ENCODE results near the gene UGT1A10. TPM values are rescaled to one million over a fixed set of nuclear protein-coding genes. Genes with fewer than 3 reads are reported as not detected.

Gene UGT1A10
- total and polyA plus RNA-seq, 5 donors from 2014 or later, result not detected

DNA sequence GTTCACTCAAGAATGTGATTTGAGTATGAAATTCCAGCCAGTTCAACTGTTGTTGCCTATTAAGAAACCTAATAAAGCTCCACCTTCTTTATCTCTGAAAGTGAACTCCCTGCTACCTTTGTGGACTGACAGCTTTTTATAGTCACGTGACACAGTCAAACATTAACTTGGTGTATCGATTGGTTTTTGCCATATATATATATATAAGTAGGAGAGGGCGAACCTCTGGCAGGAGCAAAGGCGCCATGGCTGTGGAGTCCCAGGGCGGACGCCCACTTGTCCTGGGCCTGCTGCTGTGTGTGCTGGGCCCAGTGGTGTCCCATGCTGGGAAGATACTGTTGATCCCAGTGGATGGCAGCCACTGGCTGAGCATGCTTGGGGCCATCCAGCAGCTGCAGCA, 123.8 kb downstream of the UGT1A10 start, which contains the start of gene UGT1A1:
UGT1A1 (plus strand) TSS at position 228 of the 400 bp plus-strand sequence; CDS start at position 246, 18 bp downstream.
- Histone ChIP-seq H3K4me1 (ENCODE audit: control insufficient read depth, insufficient read depth, low read length, poor library complexity, severe bottlenecking) (no peaks in the 10 kb centered on the region), H3K27me3 (ENCODE audit: control insufficient read depth, insufficient read depth, low read length) (peaks cover 11% of the 10 kb centered on the region), H3K27ac (ENCODE audit: insufficient read depth, low read length, poor library complexity, severe bottlenecking) (no peak within 1 kb of the TSS), H3K36me3 (ENCODE audit: control insufficient read depth, insufficient read depth, low read length) (no peaks in the 10 kb centered on the region), H3K4me3 (ENCODE audit: low read depth, low read length) (no peak within 1 kb of the TSS), H3K9me3 (ENCODE audit: control insufficient read depth in 2 of 2, low read length in 2 of 2) (no peaks in the 10 kb centered on the region)
- no peaks in the 10 kb centered on the region for H3K36me3 Mint-ChIP-seq
- H3K27me3 Mint-ChIP-seq, result peaks cover 20% of the 10 kb centered on the region
- H3K9me3 Mint-ChIP-seq, result peaks cover 0 to 2% (median 0%) of the 10 kb centered on the region in 7 donors
- H3K4me1 Mint-ChIP-seq, result no peaks in the 10 kb centered on the region
- H3K4me3 Mint-ChIP-seq, result no peak within 1 kb of the TSS
- ATAC-seq (ENCODE audit: low read depth in 2 of 2), result no peak
- H3K27ac Mint-ChIP-seq, result no peak within 1 kb of the TSS
- DNase-seq, result no peak

DNA sequence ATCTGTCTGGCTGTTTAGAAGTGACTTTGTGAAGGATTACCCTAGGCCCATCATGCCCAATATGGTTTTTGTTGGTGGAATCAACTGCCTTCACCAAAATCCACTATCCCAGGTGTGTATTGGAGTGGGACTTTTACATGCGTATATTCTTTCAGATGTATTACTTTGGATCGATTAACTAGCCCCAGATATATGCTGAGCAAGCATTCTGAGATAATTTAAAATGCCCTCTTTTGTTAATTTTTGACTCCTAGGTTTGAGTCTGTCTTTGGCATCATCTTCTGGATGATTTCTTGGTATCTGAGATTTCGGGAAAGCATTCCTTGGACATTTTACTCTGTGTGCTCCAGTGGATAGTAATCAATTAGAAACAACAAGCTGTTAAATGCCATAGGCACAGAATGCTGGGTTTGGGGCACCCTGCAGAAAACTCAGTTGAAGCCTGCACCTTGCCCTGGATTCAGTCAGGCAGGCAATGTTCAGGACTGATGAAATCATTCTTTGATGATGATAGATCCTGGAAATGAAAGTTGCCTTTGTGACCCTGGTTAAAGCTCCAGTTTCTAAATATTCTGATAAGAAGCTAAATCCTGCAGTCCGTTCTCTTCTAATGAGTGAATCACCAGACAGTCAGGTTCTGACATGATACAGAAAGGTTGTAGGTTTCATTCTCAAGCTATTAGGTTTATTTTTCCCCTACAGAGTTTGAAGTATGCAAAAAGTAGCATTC, 125.0 kb downstream of the UGT1A10 start:
- H3K4me3 Mint-ChIP-seq, result no peak overlapping the region

DNA sequence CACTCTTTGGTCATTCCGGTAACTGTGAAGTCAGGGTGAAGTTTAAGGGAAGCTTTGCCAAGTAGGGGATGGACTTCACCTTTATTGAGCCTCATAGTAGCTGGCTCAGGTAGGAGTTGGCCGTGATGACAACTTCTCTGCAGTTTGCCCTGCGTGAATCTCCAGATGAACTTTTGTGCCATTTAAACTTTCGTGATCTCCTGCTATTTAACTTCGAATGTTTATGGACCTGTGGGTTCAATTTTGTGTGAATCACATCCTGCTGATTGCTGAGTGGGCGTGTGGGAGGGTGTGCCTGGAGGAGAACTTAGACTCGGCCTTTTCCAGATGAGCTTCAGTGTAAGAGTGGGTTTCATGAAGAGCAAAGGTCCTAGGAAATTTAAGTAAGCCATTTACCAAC, 128.0 kb downstream of the UGT1A10 start:
- DNase-seq (no peak), ATAC-seq (ENCODE audit: low read depth in 2 of 2) (no peak)
- Histone ChIP-seq H3K36me3 (ENCODE audit: control insufficient read depth, insufficient read depth, low read length) (no peaks in the 10 kb centered on the region), H3K27ac (ENCODE audit: insufficient read depth, low read length, poor library complexity, severe bottlenecking) (no peak overlapping the region), H3K27me3 (ENCODE audit: control insufficient read depth, insufficient read depth, low read length) (peaks cover 11% of the 10 kb centered on the region), H3K4me3 (ENCODE audit: low read depth, low read length) (no peak overlapping the region), H3K9me3 (ENCODE audit: control insufficient read depth in 2 of 2, low read length in 2 of 2) (no peaks in the 10 kb centered on the region), H3K4me1 (ENCODE audit: control insufficient read depth, insufficient read depth, low read length, poor library complexity, severe bottlenecking) (no peaks in the 10 kb centered on the region)
- Mint-ChIP-seq H3K36me3 (no peaks in the 10 kb centered on the region), H3K9me3 (peaks cover 0 to 2% (median 2%) of the 10 kb centered on the region in 7 donors), H3K27me3 (peaks cover 26% of the 10 kb centered on the region), H3K4me3 (no peak overlapping the region), H3K4me1 (no peaks in the 10 kb centered on the region), H3K27ac (no peak overlapping the region)

More for the DNA sequence above, 125.0 kb downstream of the UGT1A10 start:
- Mint-ChIP-seq H3K27ac (no peak overlapping the region), H3K27me3 (peaks cover 25% of the 10 kb centered on the region), H3K4me1 (no peaks in the 10 kb centered on the region), H3K9me3 (peaks cover 0 to 2% (median 2%) of the 10 kb centered on the region in 7 donors), H3K36me3 (no peaks in the 10 kb centered on the region)
- Histone ChIP-seq H3K27ac (ENCODE audit: insufficient read depth, low read length, poor library complexity, severe bottlenecking) (no peak overlapping the region), H3K27me3 (ENCODE audit: control insufficient read depth, insufficient read depth, low read length) (peaks cover 11% of the 10 kb centered on the region), H3K4me3 (ENCODE audit: low read depth, low read length) (no peak overlapping the region), H3K9me3 (ENCODE audit: control insufficient read depth in 2 of 2, low read length in 2 of 2) (no peaks in the 10 kb centered on the region), H3K36me3 (ENCODE audit: control insufficient read depth, insufficient read depth, low read length) (no peaks in the 10 kb centered on the region), H3K4me1 (ENCODE audit: control insufficient read depth, insufficient read depth, low read length, poor library complexity, severe bottlenecking) (no peaks in the 10 kb centered on the region)
- no peak for ATAC-seq (ENCODE audit: low read depth in 2 of 2)
- DNase-seq, result no peak

DNA sequence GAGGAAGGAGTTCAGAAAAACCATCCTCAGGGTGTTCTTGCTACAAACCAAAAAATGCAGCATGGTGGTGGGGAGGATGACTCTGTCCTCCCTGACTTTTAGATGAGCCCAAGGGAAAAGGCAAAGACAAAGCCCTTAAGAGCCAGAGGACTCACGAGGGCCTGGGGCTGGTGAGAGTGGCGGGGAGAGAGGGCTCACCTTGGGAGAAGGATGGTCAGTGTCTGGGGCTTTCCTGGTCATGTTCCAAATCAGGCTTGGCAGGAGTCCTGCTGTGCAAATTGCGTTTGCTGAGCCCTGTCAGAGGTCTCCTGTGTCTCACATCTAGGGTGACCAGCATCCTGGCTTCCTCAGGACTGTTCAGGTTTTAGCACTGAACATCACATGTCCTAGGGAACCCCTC, 128.5 kb downstream of the UGT1A10 start:
- H3K4me1 ChIP-seq (ENCODE audit: control insufficient read depth, insufficient read depth, low read length, poor library complexity, severe bottlenecking), result no peaks in the 10 kb centered on the region
- Mint-ChIP-seq H3K4me1 (no peaks in the 10 kb centered on the region), H3K9me3 (peaks cover 0 to 2% (median 2%) of the 10 kb centered on the region in 7 donors), H3K36me3 (no peaks in the 10 kb centered on the region), H3K27ac (no peak overlapping the region), H3K27me3 (peaks cover 26% of the 10 kb centered on the region), H3K4me3 (no peak overlapping the region)
- no peak overlapping the region for H3K4me3 ChIP-seq (ENCODE audit: low read depth, low read length)
- no peaks in the 10 kb centered on the region for H3K36me3 ChIP-seq (ENCODE audit: control insufficient read depth, insufficient read depth, low read length)
- ATAC-seq (ENCODE audit: low read depth in 2 of 2) (no peak), DNase-seq (no peak)
- peaks cover 13% of the 10 kb centered on the region for H3K27me3 ChIP-seq (ENCODE audit: control insufficient read depth, insufficient read depth, low read length)
- no peak overlapping the region for H3K27ac ChIP-seq (ENCODE audit: insufficient read depth, low read length, poor library complexity, severe bottlenecking)
- H3K9me3 ChIP-seq (ENCODE audit: control insufficient read depth in 2 of 2, low read length in 2 of 2), result no peaks in the 10 kb centered on the region

DNA sequence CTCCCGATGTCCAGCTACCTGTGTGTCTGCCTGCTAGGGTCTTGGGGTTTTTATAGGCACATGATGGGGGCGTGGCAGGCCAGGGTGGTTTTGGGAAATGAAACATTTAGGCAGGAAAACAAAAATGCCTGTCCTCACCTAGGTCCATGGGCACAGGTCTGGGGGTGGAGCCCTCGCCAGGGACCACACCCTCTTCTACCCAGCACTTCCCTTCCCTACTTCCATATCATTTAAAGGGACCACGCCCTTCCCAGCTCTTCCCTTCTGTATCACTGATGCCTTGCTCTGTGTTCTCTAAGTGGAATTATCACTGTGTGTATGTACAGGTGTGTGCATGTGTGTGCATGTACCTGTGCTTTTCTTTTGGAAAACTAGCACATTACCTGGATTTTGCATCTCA, 130.2 kb downstream of the UGT1A10 start:
- H3K27ac ChIP-seq (ENCODE audit: insufficient read depth, low read length, poor library complexity, severe bottlenecking), result no peak overlapping the region
- H3K27ac Mint-ChIP-seq, result no peak overlapping the region
- DNase-seq (no peak), ATAC-seq (ENCODE audit: low read depth in 2 of 2) (no peak)
- peaks cover 0 to 4% (median 0%) of the 10 kb centered on the region in 7 donors for H3K9me3 Mint-ChIP-seq
- no peak overlapping the region for H3K4me3 ChIP-seq (ENCODE audit: low read depth, low read length)
- H3K4me1 Mint-ChIP-seq, result no peaks in the 10 kb centered on the region
- H3K27me3 Mint-ChIP-seq, result peaks cover 31% of the 10 kb centered on the region
- H3K36me3 Mint-ChIP-seq, result no peaks in the 10 kb centered on the region
- no peaks in the 10 kb centered on the region for H3K4me1 ChIP-seq (ENCODE audit: control insufficient read depth, insufficient read depth, low read length, poor library complexity, severe bottlenecking)
- H3K27me3 ChIP-seq (ENCODE audit: control insufficient read depth, insufficient read depth, low read length), result peaks cover 13% of the 10 kb centered on the region
- H3K36me3 ChIP-seq (ENCODE audit: control insufficient read depth, insufficient read depth, low read length), result no peaks in the 10 kb centered on the region
- H3K4me3 Mint-ChIP-seq, result no peak overlapping the region
- H3K9me3 ChIP-seq (ENCODE audit: control insufficient read depth in 2 of 2, low read length in 2 of 2), result no peaks in the 10 kb centered on the region

DNA sequence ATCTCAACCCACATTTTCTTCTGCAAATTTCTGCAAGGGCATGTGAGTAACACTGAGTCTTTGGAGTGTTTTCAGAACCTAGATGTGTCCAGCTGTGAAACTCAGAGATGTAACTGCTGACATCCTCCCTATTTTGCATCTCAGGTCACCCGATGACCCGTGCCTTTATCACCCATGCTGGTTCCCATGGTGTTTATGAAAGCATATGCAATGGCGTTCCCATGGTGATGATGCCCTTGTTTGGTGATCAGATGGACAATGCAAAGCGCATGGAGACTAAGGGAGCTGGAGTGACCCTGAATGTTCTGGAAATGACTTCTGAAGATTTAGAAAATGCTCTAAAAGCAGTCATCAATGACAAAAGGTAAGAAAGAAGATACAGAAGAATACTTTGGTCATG, 131.8 kb downstream of the UGT1A10 start:
- Histone ChIP-seq H3K9me3 (ENCODE audit: control insufficient read depth in 2 of 2, low read length in 2 of 2) (no peaks in the 10 kb centered on the region), H3K27ac (ENCODE audit: insufficient read depth, low read length, poor library complexity, severe bottlenecking) (no peak overlapping the region), H3K36me3 (ENCODE audit: control insufficient read depth, insufficient read depth, low read length) (no peaks in the 10 kb centered on the region), H3K4me1 (ENCODE audit: control insufficient read depth, insufficient read depth, low read length, poor library complexity, severe bottlenecking) (no peaks in the 10 kb centered on the region), H3K27me3 (ENCODE audit: control insufficient read depth, insufficient read depth, low read length) (peaks cover 11% of the 10 kb centered on the region), H3K4me3 (ENCODE audit: low read depth, low read length) (no peak overlapping the region)
- Mint-ChIP-seq H3K9me3 (peaks cover 0 to 4% (median 0%) of the 10 kb centered on the region in 7 donors), H3K27ac (no peak overlapping the region), H3K27me3 (peaks cover 30% of the 10 kb centered on the region), H3K36me3 (no peaks in the 10 kb centered on the region), H3K4me1 (no peaks in the 10 kb centered on the region), H3K4me3 (no peak overlapping the region)
- DNase-seq (no peak), ATAC-seq (ENCODE audit: low read depth in 2 of 2) (no peak)

DNA sequence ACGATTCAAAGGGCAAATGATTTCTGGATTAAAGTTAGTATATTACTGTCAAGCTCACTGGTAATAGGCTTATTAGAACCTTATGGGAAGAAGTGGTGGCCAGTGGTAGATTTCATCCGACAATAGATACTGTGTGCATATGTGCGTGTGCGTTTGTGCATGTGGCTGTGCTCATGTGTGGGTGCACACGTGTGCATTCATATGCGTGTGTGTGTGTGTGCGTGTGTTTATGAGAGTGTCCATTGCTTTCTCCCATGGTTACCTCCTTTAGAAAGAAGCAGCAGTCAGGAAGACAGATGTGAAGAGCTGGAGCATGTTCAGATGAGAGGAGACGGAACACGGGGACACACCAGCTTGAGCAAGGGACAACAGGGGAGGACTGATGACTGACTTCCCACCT, 133.0 kb downstream of the UGT1A10 start:
- no peak overlapping the region for H3K4me3 Mint-ChIP-seq
- peaks cover 20% of the 10 kb centered on the region for H3K27me3 Mint-ChIP-seq
- ATAC-seq (ENCODE audit: low read depth in 2 of 2), result no peak
- no peak overlapping the region for H3K27ac Mint-ChIP-seq
- no peaks in the 10 kb centered on the region for H3K9me3 ChIP-seq (ENCODE audit: control insufficient read depth in 2 of 2, low read length in 2 of 2)
- no peak overlapping the region for H3K27ac ChIP-seq (ENCODE audit: insufficient read depth, low read length, poor library complexity, severe bottlenecking)
- peaks cover 5% of the 10 kb centered on the region for H3K27me3 ChIP-seq (ENCODE audit: control insufficient read depth, insufficient read depth, low read length)
- H3K36me3 Mint-ChIP-seq, result no peaks in the 10 kb centered on the region
- DNase-seq, result no peak
- H3K4me1 ChIP-seq (ENCODE audit: control insufficient read depth, insufficient read depth, low read length, poor library complexity, severe bottlenecking), result no peaks in the 10 kb centered on the region
- H3K4me1 Mint-ChIP-seq, result no peaks in the 10 kb centered on the region
- H3K36me3 ChIP-seq (ENCODE audit: control insufficient read depth, insufficient read depth, low read length), result no peaks in the 10 kb centered on the region
- no peak overlapping the region for H3K4me3 ChIP-seq (ENCODE audit: low read depth, low read length)
- H3K9me3 Mint-ChIP-seq, result peaks cover 0 to 5% (median 0%) of the 10 kb centered on the region in 7 donors

DNA sequence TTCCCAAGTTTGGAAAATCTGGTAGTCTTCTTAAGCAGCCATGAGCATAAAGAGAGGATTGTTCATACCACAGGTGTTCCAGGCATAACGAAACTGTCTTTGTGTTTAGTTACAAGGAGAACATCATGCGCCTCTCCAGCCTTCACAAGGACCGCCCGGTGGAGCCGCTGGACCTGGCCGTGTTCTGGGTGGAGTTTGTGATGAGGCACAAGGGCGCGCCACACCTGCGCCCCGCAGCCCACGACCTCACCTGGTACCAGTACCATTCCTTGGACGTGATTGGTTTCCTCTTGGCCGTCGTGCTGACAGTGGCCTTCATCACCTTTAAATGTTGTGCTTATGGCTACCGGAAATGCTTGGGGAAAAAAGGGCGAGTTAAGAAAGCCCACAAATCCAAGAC, 135.9 kb downstream of the UGT1A10 start:
- Histone ChIP-seq H3K27me3 (ENCODE audit: control insufficient read depth, insufficient read depth, low read length) (peaks cover 2% of the 10 kb centered on the region), H3K4me1 (ENCODE audit: control insufficient read depth, insufficient read depth, low read length, poor library complexity, severe bottlenecking) (no peaks in the 10 kb centered on the region), H3K4me3 (ENCODE audit: low read depth, low read length) (no peak overlapping the region), H3K9me3 (ENCODE audit: control insufficient read depth in 2 of 2, low read length in 2 of 2) (peaks cover 0 to 10% of the 10 kb centered on the region in 2 experiments), H3K27ac (ENCODE audit: insufficient read depth, low read length, poor library complexity, severe bottlenecking) (no peak overlapping the region), H3K36me3 (ENCODE audit: control insufficient read depth, insufficient read depth, low read length) (no peaks in the 10 kb centered on the region)
- peaks cover 5% of the 10 kb centered on the region for H3K27me3 Mint-ChIP-seq
- ATAC-seq (ENCODE audit: low read depth in 2 of 2), result no peak
- peaks cover 0 to 12% (median 3%) of the 10 kb centered on the region in 7 donors for H3K9me3 Mint-ChIP-seq
- no peak for DNase-seq
- H3K27ac Mint-ChIP-seq, result no peak overlapping the region
- no peak overlapping the region for H3K4me3 Mint-ChIP-seq
- H3K4me1 Mint-ChIP-seq, result no peaks in the 10 kb centered on the region
- H3K36me3 Mint-ChIP-seq, result no peaks in the 10 kb centered on the region

Measured in CD4-positive, CD25-positive, alpha-beta regulatory T cell (primary cell).